HepG2 (cell line): ENCODE results near the gene PIK3CD. TPM values are rescaled to one million over a fixed set of nuclear protein-coding genes. Genes with fewer than 3 reads are reported as not detected.

Source experiments
- ATAD3A ChIP-seq: sonication (generic); formaldehyde crosslinking; IDR thresholded peaks from 2 replicates; pipeline ENCODE4 v1.4.0; 2020; ENCODE audit warnings: missing genetic modification reagents
- CENPX ChIP-seq: sonication (generic); formaldehyde crosslinking; IDR thresholded peaks from 2 replicates; pipeline ENCODE4 v1.9.0; 2021; ENCODE audit warnings: mild to moderate bottlenecking, missing genetic modification reagents, moderate library complexity
- DBP ChIP-seq: sonication (generic); formaldehyde crosslinking; IDR thresholded peaks from 2 replicates; pipeline ENCODE4 v1.4.0; 2020; ENCODE audit warnings: missing genetic modification reagents; ENCODE audit errors: not compliant biosample characterization
- DMAP1 ChIP-seq: IDR thresholded peaks from 2 replicates; pipeline ENCODE4 v1.6.1; 2016
- EZH2 ChIP-seq: conservative IDR thresholded peaks from 2 replicates; pipeline ENCODE4 v1.6.1; 2012; ENCODE audit warnings: mild to moderate bottlenecking, low read depth, low read length, moderate library complexity
- FOXK2 ChIP-seq: fragments of 450-650 bp; IDR thresholded peaks from 2 replicates; pipeline ENCODE4 v1.6.1; 2016
- HBP1 ChIP-seq: IDR thresholded peaks from 2 replicates; pipeline ENCODE4 v1.6.1; 2016; ENCODE audit warnings: low read depth, control low read depth
- MAFG ChIP-seq: sonication (generic); formaldehyde crosslinking; IDR thresholded peaks from 2 replicates; pipeline ENCODE4 v1.5.1; 2020; ENCODE audit warnings: mild to moderate bottlenecking, missing genetic modification reagents
- MAFK ChIP-seq, 2 experiments: IDR thresholded peaks in 1 of 2; conservative IDR thresholded peaks in 1 of 2; 2 replicates each; pipeline ENCODE4 v1.6.1; 2011; ENCODE audit warnings: improper control_type of control experiment in 2 of 2, low read length in 2 of 2
- NBN ChIP-seq: fragments of 450-650 bp; conservative IDR thresholded peaks from 2 replicates; pipeline ENCODE4 v1.6.1; 2017
- NFIC ChIP-seq: IDR thresholded peaks from 2 replicates; pipeline ENCODE4 v1.6.1; 2012; ENCODE audit warnings: mild to moderate bottlenecking, low read length, inconsistent platforms
- REXO4 ChIP-seq: sonication (generic); formaldehyde crosslinking; IDR thresholded peaks from 2 replicates; pipeline ENCODE4 v1.8.0; 2022; ENCODE audit warnings: missing genetic modification reagents, mild to moderate bottlenecking, borderline replicate concordance
- SALL1 ChIP-seq: sonication (generic); formaldehyde crosslinking; IDR thresholded peaks from 2 replicates; pipeline ENCODE4 v1.8.0; 2022; ENCODE audit warnings: mild to moderate bottlenecking, missing genetic modification reagents
- SATB2 ChIP-seq: sonication (generic); formaldehyde crosslinking; IDR thresholded peaks from 2 replicates; pipeline ENCODE4 v1.5.0; 2020; ENCODE audit warnings: missing genetic modification reagents
- SNRNP70 ChIP-seq: fragments of 200-400 bp; formaldehyde crosslinking; IDR thresholded peaks from 2 replicates; pipeline ENCODE4 v1.6.1; 2017; ENCODE audit warnings: mild to moderate bottlenecking, low read depth, low read length, moderate library complexity
- ZNF143 ChIP-seq: sonication (generic); formaldehyde crosslinking; IDR thresholded peaks from 2 replicates; pipeline ENCODE4 v1.4.0; 2020; ENCODE audit warnings: missing genetic modification reagents
- ZNF234 ChIP-seq: sonication (generic); formaldehyde crosslinking; conservative IDR thresholded peaks from 2 replicates; pipeline ENCODE4 v1.5.1; 2020; ENCODE audit warnings: mild to moderate bottlenecking, missing genetic modification reagents
- ZNF329 ChIP-seq: sonication (generic); formaldehyde crosslinking; IDR thresholded peaks from 2 replicates; pipeline ENCODE4 v1.9.0; 2021; ENCODE audit warnings: low read depth, mild to moderate bottlenecking, missing genetic modification reagents
- ZNF441 ChIP-seq: sonication (generic); formaldehyde crosslinking; IDR thresholded peaks from 2 replicates; pipeline ENCODE4 v1.7.0; 2021; ENCODE audit warnings: missing genetic modification reagents, borderline replicate concordance
- ZNF547 ChIP-seq: sonication (generic); formaldehyde crosslinking; IDR thresholded peaks from 2 replicates; pipeline ENCODE4 v1.5.1; 2020; ENCODE audit warnings: mild to moderate bottlenecking, missing genetic modification reagents
- ZNF619 ChIP-seq: sonication (generic); formaldehyde crosslinking; IDR thresholded peaks from 2 replicates; pipeline ENCODE4 v1.4.0; 2020; ENCODE audit warnings: mild to moderate bottlenecking, missing genetic modification reagents
- ZNF703 ChIP-seq: sonication (generic); formaldehyde crosslinking; IDR thresholded peaks from 2 replicates; pipeline ENCODE4 v1.5.1; 2020; ENCODE audit warnings: missing genetic modification reagents, mild to moderate bottlenecking, moderate library complexity, borderline replicate concordance
- ZNF775 ChIP-seq: sonication (generic); formaldehyde crosslinking; IDR thresholded peaks from 2 replicates; pipeline ENCODE4 v1.4.0; 2020; ENCODE audit warnings: missing genetic modification reagents, mild to moderate bottlenecking, moderate library complexity, borderline replicate concordance
- ZNF776 ChIP-seq: sonication (generic); formaldehyde crosslinking; IDR thresholded peaks from 2 replicates; pipeline ENCODE4 v1.4.0; 2020; ENCODE audit warnings: mild to moderate bottlenecking, missing genetic modification reagents
- ZNF83 ChIP-seq: sonication (generic); formaldehyde crosslinking; IDR thresholded peaks from 2 replicates; pipeline ENCODE4 v1.4.0; 2020; ENCODE audit warnings: missing genetic modification reagents, mild to moderate bottlenecking, borderline replicate concordance
- ZNF878 ChIP-seq: sonication (generic); formaldehyde crosslinking; IDR thresholded peaks from 2 replicates; pipeline ENCODE4 v1.8.1; 2023; ENCODE audit warnings: mild to moderate bottlenecking, missing genetic modification reagents, moderate library complexity
- ZZZ3 ChIP-seq: sonication (generic); formaldehyde crosslinking; IDR thresholded peaks from 2 replicates; pipeline ENCODE4 v1.4.0; 2020; ENCODE audit warnings: missing genetic modification reagents, mild to moderate bottlenecking, borderline replicate concordance
- polyA plus RNA-seq, 8 experiments: library from polyadenylated mRNA; depleted of rRNA in 3 of 8; stranded (reverse) in 7 of 8; unstranded in 1 of 8; fragments of >200 nt; fragmentation: Illumina TruSeq in 4 of 8; extraction: Trizol in 4 of 8; gene quantifications; 2 replicates each; pipeline versions ENCODE4 v1.2.1 to v1.2.3, GENCODE V29; 2011 to 2016; ENCODE audit warnings: low read depth in 4 of 8, missing spikeins in 1 of 8, mixed read lengths in 1 of 8; ENCODE audit not compliant: insufficient read depth in 1 of 8
- total RNA-seq, 5 experiments: library from RNA; depleted of rRNA; stranded (reverse); fragments of >200 nt; fragmentation: Illumina TruSeq; extraction: Trizol; gene quantifications; 2 replicates each; pipeline ENCODE4 v1.2.3, GENCODE V29; 2016; ENCODE audit warnings: low read depth in 1 of 5

Gene PIK3CD
- total and polyA plus RNA-seq, 2 of the 13 experiments (the other 11 are each of a cell fraction or from before 2014, with no cell fraction given) = 7.1 to 10.0 TPM

GRCh38 chr1:9717193-9718005 lies 65.9 kb downstream of the PIK3CD start (continued):
- TF ChIP-seq SALL1 = peak; percentile 54
- no peak for TF ChIP-seq ATAD3A (CRISPR knock-in tag)
- peak; percentile 90 for TF ChIP-seq ZNF143 (CRISPR knock-in tag)
- peak; percentile 66; the same call in 1 of the 2 replicates for TF ChIP-seq ZNF776
- TF ChIP-seq ZNF703 = peak; percentile 23; the same call in 1 of the 2 replicates
- TF ChIP-seq DBP (CRISPR knock-in tag) = no peak
- TF ChIP-seq MAFK (conservative IDR thresholded peaks at IDR 0.05 in 1 of 2, IDR thresholded peaks at IDR 0.05 in 1 of 2; ENCODE audit: low read length in 2 of 2) = no peak
- TF ChIP-seq MAFG (CRISPR knock-in tag) = no peak
- peak; percentile 34; the same call in 1 of the 2 replicates for TF ChIP-seq ZNF547 (CRISPR knock-in tag)
- peak; percentile 96 for TF ChIP-seq DMAP1 (CRISPR knock-in tag)
- TF ChIP-seq ZNF83 (CRISPR knock-in tag) = no peak
- peak; percentile 45 for TF ChIP-seq ZNF441 (CRISPR knock-in tag)
- TF ChIP-seq REXO4 (CRISPR knock-in tag) = no peak
- peak; percentile 16; the same call in 1 of the 2 replicates for TF ChIP-seq FOXK2
- no peak for TF ChIP-seq CENPX (CRISPR knock-in tag)
- TF ChIP-seq ZNF619 (CRISPR knock-in tag) = no peak
- TF ChIP-seq ZZZ3 (CRISPR knock-in tag) = peak; percentile 84; the same call in 1 of the 2 replicates
- no peak for TF ChIP-seq NBN
- TF ChIP-seq ZNF775 (CRISPR knock-in tag) = peak; percentile 75; the same call in 1 of the 2 replicates
- no peak for TF ChIP-seq SNRNP70
- TF ChIP-seq SATB2 (CRISPR knock-in tag) = no peak
- no peak for TF ChIP-seq ZNF329
- peak; percentile 62; the same call in 1 of the 2 replicates for TF ChIP-seq HBP1 (CRISPR knock-in tag)
- TF ChIP-seq ZNF878 (CRISPR knock-in tag) = 0 out of 2 replicates have a peak, but pooled peaks have one; percentile 45
- TF ChIP-seq EZH2 = no peak
- TF ChIP-seq ZNF234 = no peak
- peak; percentile 30; the same call in 1 of the 2 replicates for TF ChIP-seq NFIC
